ENCODE results near the gene KRT36. TPM values are rescaled to one million over a fixed set of nuclear protein-coding genes. Genes with fewer than 3 reads are reported as not detected.

KRT36 gene
- total RNA-seq, 1 experiment from 2014 or later, result not detected

DNA sequence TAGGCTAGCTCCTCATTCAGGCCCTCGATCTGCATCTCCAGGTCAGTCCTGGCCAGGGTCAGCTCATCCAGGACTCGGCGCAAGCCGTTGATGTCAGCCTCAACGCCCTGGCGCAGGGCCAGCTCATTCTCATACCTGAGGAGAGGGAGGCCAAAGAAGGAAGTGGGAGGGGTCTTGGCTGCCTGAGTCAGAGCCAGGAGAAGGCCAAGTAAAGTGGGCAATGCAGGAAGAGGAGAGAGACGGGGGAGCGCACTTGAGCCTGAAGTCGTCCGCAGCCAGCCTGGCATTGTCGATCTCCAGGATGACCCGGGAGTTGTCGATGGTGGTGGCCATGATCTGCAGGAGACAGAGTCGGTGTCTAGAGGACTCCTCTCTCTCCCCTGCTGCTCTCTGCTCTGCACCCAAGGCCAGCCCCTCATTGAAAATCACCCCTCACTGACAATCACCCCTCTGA lies 27.1 kb upstream of the KRT36 start:
- no TSS peak for BruUV-seq (replicated peaks)
- H3K9me3 Mint-ChIP-seq (ENCODE audit: unreplicated experiment), result no peaks in the 10 kb centered on the region
- DNase-seq (ENCODE audit: unreplicated experiment), result no peak
- intact Hi-C loops (cut with micrococcal nuclease), result no loop called here
- peaks cover 57% of the 10 kb centered on the region for H3K4me1 Mint-ChIP-seq (ENCODE audit: insufficient read depth, unreplicated experiment)
- peaks cover 51% of the 10 kb centered on the region for H3K36me3 Mint-ChIP-seq (ENCODE audit: insufficient read depth, unreplicated experiment)
- no peaks in the 10 kb centered on the region for H3K27me3 Mint-ChIP-seq (ENCODE audit: insufficient read depth, unreplicated experiment)
- H3K27ac Mint-ChIP-seq (ENCODE audit: low read depth, unreplicated experiment), result no peak overlapping the region
- peak overlapping the region; percentile 73 for H3K4me3 Mint-ChIP-seq (ENCODE audit: unreplicated experiment)
- TF ChIP-seq, protein P1, sequence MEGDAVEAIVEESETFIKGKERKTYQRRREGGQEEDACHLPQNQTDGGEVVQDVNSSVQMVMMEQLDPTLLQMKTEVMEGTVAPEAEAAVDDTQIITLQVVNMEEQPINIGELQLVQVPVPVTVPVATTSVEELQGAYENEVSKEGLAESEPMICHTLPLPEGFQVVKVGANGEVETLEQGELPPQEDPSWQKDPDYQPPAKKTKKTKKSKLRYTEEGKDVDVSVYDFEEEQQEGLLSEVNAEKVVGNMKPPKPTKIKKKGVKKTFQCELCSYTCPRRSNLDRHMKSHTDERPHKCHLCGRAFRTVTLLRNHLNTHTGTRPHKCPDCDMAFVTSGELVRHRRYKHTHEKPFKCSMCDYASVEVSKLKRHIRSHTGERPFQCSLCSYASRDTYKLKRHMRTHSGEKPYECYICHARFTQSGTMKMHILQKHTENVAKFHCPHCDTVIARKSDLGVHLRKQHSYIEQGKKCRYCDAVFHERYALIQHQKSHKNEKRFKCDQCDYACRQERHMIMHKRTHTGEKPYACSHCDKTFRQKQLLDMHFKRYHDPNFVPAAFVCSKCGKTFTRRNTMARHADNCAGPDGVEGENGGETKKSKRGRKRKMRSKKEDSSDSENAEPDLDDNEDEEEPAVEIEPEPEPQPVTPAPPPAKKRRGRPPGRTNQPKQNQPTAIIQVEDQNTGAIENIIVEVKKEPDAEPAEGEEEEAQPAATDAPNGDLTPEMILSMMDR (IDR thresholded peaks at IDR 0.05; ENCODE audit: unreplicated experiment), result no peak
- ChIA-PET CTCF (interaction anchor here (0.6 to 7.6 kb wide), 2 partner anchors 32 to 41 kb away, joined by 3 to 80 read pairs; no protein-coding TSS in a partner anchor), POLR2A (interaction anchor here (0.7 to 7.2 kb wide), 5 partner anchors 32 to 660 kb away, joined by 3 to 83 read pairs (median 3); no protein-coding TSS in a partner anchor)

DNA sequence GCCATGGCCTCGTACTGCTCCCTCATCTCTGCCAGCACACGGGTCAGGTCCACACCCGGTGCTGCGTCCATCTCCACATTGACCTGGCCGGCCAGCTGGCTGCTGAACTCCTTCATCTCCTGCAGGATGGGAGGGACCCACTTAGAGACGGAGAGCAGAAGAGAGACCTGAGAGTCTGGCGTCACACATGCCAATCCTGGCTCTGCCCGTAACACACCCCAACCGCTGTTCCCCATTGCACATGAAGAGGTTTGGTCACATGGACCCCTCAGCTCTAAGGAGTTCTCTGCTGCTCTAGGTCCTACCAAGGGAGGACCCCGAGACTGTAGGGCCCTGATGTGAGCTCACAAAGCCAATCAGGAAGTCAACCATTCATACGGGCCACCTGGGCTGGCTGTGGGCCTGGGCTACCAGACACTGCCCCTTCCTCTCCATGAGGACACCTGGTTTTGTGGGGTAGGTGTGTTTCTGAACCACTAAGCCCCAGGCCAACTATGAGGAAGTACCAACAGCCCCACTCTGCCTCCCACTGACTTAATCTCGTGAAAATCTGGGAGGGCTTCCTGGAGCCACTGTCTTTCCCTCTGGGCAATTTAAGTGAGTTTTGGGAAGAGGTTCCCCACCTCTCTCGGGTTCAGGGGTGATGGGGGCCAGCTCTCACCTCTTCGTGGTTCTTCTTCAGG lies 26.6 kb upstream of the KRT36 start:
- Mint-ChIP-seq H3K4me3 (ENCODE audit: unreplicated experiment) (peak overlapping the region; percentile 73), H3K27ac (ENCODE audit: low read depth, unreplicated experiment) (peak overlapping the region; percentile 13), H3K36me3 (ENCODE audit: insufficient read depth, unreplicated experiment) (peaks cover 51% of the 10 kb centered on the region), H3K9me3 (ENCODE audit: unreplicated experiment) (no peaks in the 10 kb centered on the region), H3K27me3 (ENCODE audit: insufficient read depth, unreplicated experiment) (no peaks in the 10 kb centered on the region), H3K4me1 (ENCODE audit: insufficient read depth, unreplicated experiment) (peaks cover 54% of the 10 kb centered on the region)
- TF ChIP-seq, protein P1 (IDR thresholded peaks at IDR 0.05; ENCODE audit: unreplicated experiment), result no peak
- POLR2A ChIA-PET, result interaction anchor here (0.7 to 7.2 kb wide), 5 partner anchors 32 to 659 kb away, joined by 3 to 83 read pairs (median 3); no protein-coding TSS in a partner anchor
- BruUV-seq (replicated peaks), result no TSS peak
- intact Hi-C loops (cut with micrococcal nuclease), result no loop called here
- DNase-seq (ENCODE audit: unreplicated experiment), result no peak
- CTCF ChIA-PET, result interaction anchor here (7.6 kb wide), 1 partner anchor 33 kb away, joined by 80 read pairs; no protein-coding TSS in a partner anchor

DNA sequence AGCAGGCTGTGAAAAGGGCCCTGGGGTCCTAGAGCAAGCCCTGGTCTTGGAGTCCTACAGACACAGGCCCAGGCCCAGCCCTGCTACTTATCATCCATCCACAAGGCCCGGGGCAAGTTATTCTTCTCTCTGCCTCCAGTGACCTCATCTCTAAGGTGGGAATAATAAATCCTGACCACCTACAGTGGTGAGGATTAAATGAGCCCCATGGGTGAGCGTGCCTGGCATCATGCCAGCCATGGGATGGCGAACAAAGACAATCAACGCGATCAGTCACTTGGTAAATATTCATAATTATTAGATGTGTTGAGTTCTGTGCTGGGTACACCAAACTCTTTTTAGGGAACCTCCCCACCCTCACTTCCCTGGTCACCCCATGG lies 23.4 kb upstream of the KRT36 start:
- no TSS peak for BruUV-seq (replicated peaks)
- Mint-ChIP-seq H3K36me3 (ENCODE audit: insufficient read depth, unreplicated experiment) (peaks cover 44% of the 10 kb centered on the region), H3K4me1 (ENCODE audit: insufficient read depth, unreplicated experiment) (peaks cover 23% of the 10 kb centered on the region), H3K9me3 (ENCODE audit: unreplicated experiment) (no peaks in the 10 kb centered on the region), H3K4me3 (ENCODE audit: unreplicated experiment) (peak overlapping the region; percentile 73), H3K27me3 (ENCODE audit: insufficient read depth, unreplicated experiment) (no peaks in the 10 kb centered on the region), H3K27ac (ENCODE audit: low read depth, unreplicated experiment) (no peak overlapping the region)
- no peak for DNase-seq (ENCODE audit: unreplicated experiment)
- TF ChIP-seq, protein P1 (IDR thresholded peaks at IDR 0.05; ENCODE audit: unreplicated experiment), result no peak
- intact Hi-C loops (cut with micrococcal nuclease), result no loop called here
- CTCF ChIA-PET, result interaction anchor here (0.8 to 2.4 kb wide), 2 partner anchors 36 to 150 kb away, joined by 3 to 8 read pairs; no protein-coding TSS in a partner anchor
- POLR2A ChIA-PET, result interaction anchor here (0.8 to 2.3 kb wide), 7 partner anchors 8 to 603 kb away, joined by 3 to 14 read pairs (median 6); no protein-coding TSS in a partner anchor

DNA sequence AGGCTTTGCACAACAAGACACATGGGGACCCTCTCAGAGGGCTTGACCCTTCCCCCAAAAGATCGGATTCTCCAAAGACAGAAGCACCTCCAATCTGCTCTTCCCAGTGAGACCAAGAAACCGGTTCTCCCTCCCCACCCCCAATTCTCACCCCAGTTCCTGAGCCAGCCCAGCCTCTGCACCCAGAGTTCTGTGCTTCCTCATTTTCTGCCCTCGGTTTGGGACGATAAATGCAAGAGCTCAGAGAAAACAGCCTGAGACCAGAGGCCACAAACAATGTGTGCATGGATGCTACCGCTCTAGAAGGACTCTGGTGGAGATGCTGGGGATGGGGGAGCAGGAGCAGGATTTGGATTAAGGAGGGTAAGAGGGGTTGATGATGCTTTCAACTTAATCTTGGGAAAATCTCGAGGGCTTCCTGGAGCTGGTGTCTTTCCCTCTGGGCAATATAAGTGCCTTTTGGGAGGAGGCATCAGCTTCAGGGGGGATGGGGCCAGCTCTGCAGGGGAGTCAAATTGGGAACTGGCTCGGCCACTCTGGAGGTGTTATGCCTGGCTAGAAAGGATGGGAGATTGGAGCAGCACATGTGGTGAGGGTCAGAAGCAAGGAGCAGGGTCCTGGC lies 22.9 kb upstream of the KRT36 start:
- no TSS peak for BruUV-seq (replicated peaks)
- Mint-ChIP-seq H3K27me3 (ENCODE audit: insufficient read depth, unreplicated experiment) (no peaks in the 10 kb centered on the region), H3K4me1 (ENCODE audit: insufficient read depth, unreplicated experiment) (peaks cover 20% of the 10 kb centered on the region), H3K4me3 (ENCODE audit: unreplicated experiment) (peak overlapping the region; percentile 26), H3K9me3 (ENCODE audit: unreplicated experiment) (no peaks in the 10 kb centered on the region), H3K27ac (ENCODE audit: low read depth, unreplicated experiment) (no peak overlapping the region), H3K36me3 (ENCODE audit: insufficient read depth, unreplicated experiment) (peaks cover 39% of the 10 kb centered on the region)
- CTCF ChIA-PET, result interaction anchor here (0.8 to 2.4 kb wide), 3 partner anchors 17 to 150 kb away, joined by 3 to 8 read pairs (median 5); no protein-coding TSS in a partner anchor
- POLR2A ChIA-PET, result interaction anchor here (0.8 to 2.3 kb wide), 9 partner anchors 8 to 603 kb away, joined by 3 to 11 read pairs (median 5); no protein-coding TSS in a partner anchor
- DNase-seq (ENCODE audit: unreplicated experiment), result no peak
- TF ChIP-seq, protein P1 (IDR thresholded peaks at IDR 0.05; ENCODE audit: unreplicated experiment), result no peak
- intact Hi-C loops (cut with micrococcal nuclease), result no loop called here
